A673 (cell line): Measurements from ENCODE around the gene DEGS1. TPM values are rescaled to one million over a fixed set of nuclear protein-coding genes. Genes with fewer than 3 reads are reported as not detected.

Source experiments
- BruUV-seq: library from RNA; stranded (reverse); fragments of 400-500 nt; replicated peaks from 2 replicates; lab custom pipeline; 2021; lab: Mats Ljungman, UMichigan
- CTCF ChIA-PET: fragments of 300-600 bp; sonication (Branson Sonifier 250); formaldehyde crosslinking; loops from one replicate; lab custom pipeline; 2022; ENCODE audit warnings: antibody characterized with exemption; lab: Charles Lee
- POLR2A ChIA-PET: fragments of 300-600 bp; sonication (Branson Sonifier 250); formaldehyde crosslinking; loops from one replicate; lab custom pipeline; 2022; ENCODE audit warnings: antibody characterized with exemption; ENCODE audit not compliant: low non-redundant PET; lab: Charles Lee
- DNase-seq: peaks from one replicate; pipeline ENCODE4 v3.0.0-alpha.2; 2015; ENCODE audit warnings: low spot score
- H3K27ac ChIP-seq: fragments of 200-600 bp; sonication (generic); 2 replicates; pipeline ENCODE4 v1.5.1; 2016; ENCODE audit warnings: mixed run types, low read depth, mild to moderate bottlenecking, mixed read lengths, antibody characterized with exemption, low read length; ENCODE audit not compliant: poor library complexity, severe bottlenecking
- H3K27me3 ChIP-seq: fragments of 200-600 bp; sonication (generic); replicated peaks from 2 replicates; pipeline ENCODE4 v1.6.1; 2017; ENCODE audit warnings: mixed run types, low read depth, mild to moderate bottlenecking, mixed read lengths, antibody characterized with exemption, low read length; ENCODE audit not compliant: insufficient read depth, poor library complexity
- H3K36me3 ChIP-seq: fragments of 200-600 bp; sonication (generic); 2 replicates; pipeline ENCODE4 v1.6.1; 2016; ENCODE audit warnings: mixed run types, mild to moderate bottlenecking, mixed read lengths, antibody characterized with exemption, low read length; ENCODE audit not compliant: insufficient read depth, poor library complexity, severe bottlenecking
- H3K4me1 ChIP-seq: fragments of 200-600 bp; sonication (generic); 2 replicates; pipeline ENCODE4 v1.6.1; 2017; ENCODE audit warnings: mixed run types, mild to moderate bottlenecking, mixed read lengths, antibody characterized with exemption, low read length; ENCODE audit not compliant: insufficient read depth, poor library complexity, severe bottlenecking
- H3K4me3 ChIP-seq: fragments of 200-600 bp; sonication (generic); 2 replicates; pipeline ENCODE4 v1.5.1; 2016; ENCODE audit warnings: low read depth, mixed run types, mild to moderate bottlenecking, mixed read lengths, low read length; ENCODE audit not compliant: poor library complexity, severe bottlenecking
- H3K9me3 ChIP-seq: fragments of 200-600 bp; sonication (generic); 2 replicates; pipeline ENCODE4 v1.6.1; 2016; ENCODE audit warnings: mixed run types, low read depth, mild to moderate bottlenecking, mixed read lengths, antibody characterized with exemption, low read length; ENCODE audit not compliant: poor library complexity, severe bottlenecking
- CTCF ChIP-seq: fragments of 300-800, 200-600 bp; sonication (generic); conservative IDR thresholded peaks from 2 replicates; pipeline ENCODE4 v1.5.1; 2017; ENCODE audit warnings: low read depth, mild to moderate bottlenecking, antibody characterized with exemption, low read length, moderate library complexity, mixed read lengths
- EZH2 ChIP-seq: fragments of 200-600 bp; sonication (generic); IDR thresholded peaks from 2 replicates; pipeline ENCODE4 v1.6.1; 2017; ENCODE audit warnings: borderline replicate concordance, low read depth, mild to moderate bottlenecking, mixed read lengths, antibody characterized with exemption, low read length; ENCODE audit not compliant: poor library complexity, severe bottlenecking
- intact Hi-C: fragments of 100-400 bp; cut with micrococcal nuclease; formaldehyde crosslinking; loops from one replicate; pipeline ENCODE4 v1.10.0; 2022; ENCODE audit not compliant: unreplicated experiment
- total RNA-seq: library from RNA; stranded (reverse); gene quantifications from 2 replicates; pipeline ENCODE4 v1.2.3, GENCODE V29; 2021

Gene DEGS1
- total RNA-seq, 1 experiment from 2014 or later = 70.0 TPM

GRCh38 chr1:224234017-224234416 is 51.0 kb downstream of the DEGS1 start:
- intact Hi-C loops = no loop called here
- TF ChIP-seq CTCF (no peak), EZH2 (no peak)
- ChIA-PET CTCF (no interaction called here), POLR2A (no interaction called here)
- H3K36me3 ChIP-seq = peaks cover 24% of the 10 kb centered on the region
- H3K27me3 ChIP-seq = no peaks in the 10 kb centered on the region
- no peak for DNase-seq
- H3K4me3 ChIP-seq = no peak overlapping the region
- no peak overlapping the region for H3K27ac ChIP-seq
- no peaks in the 10 kb centered on the region for H3K9me3 ChIP-seq
- BruUV-seq = no TSS peak
- no peaks in the 10 kb centered on the region for H3K4me1 ChIP-seq

- H3K27ac ChIP-seq = no peak overlapping the region
- TF ChIP-seq EZH2 = no peak
- no peak for TF ChIP-seq CTCF
- H3K4me1 ChIP-seq = no peaks in the 10 kb centered on the region
- DNase-seq = no peak
- H3K27me3 ChIP-seq = no peaks in the 10 kb centered on the region
- CTCF ChIA-PET = no interaction called here
- peaks cover 19% of the 10 kb centered on the region for H3K36me3 ChIP-seq
- intact Hi-C loops = no loop called here
- no peaks in the 10 kb centered on the region for H3K9me3 ChIP-seq
- POLR2A ChIA-PET = no interaction called here
- no peak overlapping the region for H3K4me3 ChIP-seq
- no TSS peak for BruUV-seq
Measured at GRCh38 chr1:224235813-224236493, 52.9 kb downstream of the DEGS1 start.

- no peak overlapping the region for H3K4me3 ChIP-seq
- DNase-seq = no peak
- H3K27ac ChIP-seq = no peak overlapping the region
- no peaks in the 10 kb centered on the region for H3K9me3 ChIP-seq
- BruUV-seq = no TSS peak
- intact Hi-C loops = no loop called here
- no peaks in the 10 kb centered on the region for H3K27me3 ChIP-seq
- H3K36me3 ChIP-seq = peaks cover 15% of the 10 kb centered on the region
- no peak for TF ChIP-seq CTCF
- TF ChIP-seq EZH2 = no peak
- no peaks in the 10 kb centered on the region for H3K4me1 ChIP-seq
- CTCF ChIA-PET = no interaction called here
- POLR2A ChIA-PET = no interaction called here
Measured at GRCh38 chr1:224237119-224237881, 54.3 kb downstream of the DEGS1 start.
